MM.1S (cell line): ENCODE measurements around the gene MMP21.

Experiments used
- CTCF ChIP-seq: fragments of 300-600 bp; sonication (generic); IDR thresholded peaks from 2 replicates; pipeline ENCODE4 v1.5.1; 2016; ENCODE audit warnings: antibody characterized with exemption, low read length, mixed read lengths
- EZH2phosphoT487 ChIP-seq: fragments of 300-600 bp; sonication (generic); IDR thresholded peaks from 2 replicates; pipeline ENCODE4 v1.6.1; 2018; ENCODE audit warnings: antibody characterized with exemption, low read length

DNA sequence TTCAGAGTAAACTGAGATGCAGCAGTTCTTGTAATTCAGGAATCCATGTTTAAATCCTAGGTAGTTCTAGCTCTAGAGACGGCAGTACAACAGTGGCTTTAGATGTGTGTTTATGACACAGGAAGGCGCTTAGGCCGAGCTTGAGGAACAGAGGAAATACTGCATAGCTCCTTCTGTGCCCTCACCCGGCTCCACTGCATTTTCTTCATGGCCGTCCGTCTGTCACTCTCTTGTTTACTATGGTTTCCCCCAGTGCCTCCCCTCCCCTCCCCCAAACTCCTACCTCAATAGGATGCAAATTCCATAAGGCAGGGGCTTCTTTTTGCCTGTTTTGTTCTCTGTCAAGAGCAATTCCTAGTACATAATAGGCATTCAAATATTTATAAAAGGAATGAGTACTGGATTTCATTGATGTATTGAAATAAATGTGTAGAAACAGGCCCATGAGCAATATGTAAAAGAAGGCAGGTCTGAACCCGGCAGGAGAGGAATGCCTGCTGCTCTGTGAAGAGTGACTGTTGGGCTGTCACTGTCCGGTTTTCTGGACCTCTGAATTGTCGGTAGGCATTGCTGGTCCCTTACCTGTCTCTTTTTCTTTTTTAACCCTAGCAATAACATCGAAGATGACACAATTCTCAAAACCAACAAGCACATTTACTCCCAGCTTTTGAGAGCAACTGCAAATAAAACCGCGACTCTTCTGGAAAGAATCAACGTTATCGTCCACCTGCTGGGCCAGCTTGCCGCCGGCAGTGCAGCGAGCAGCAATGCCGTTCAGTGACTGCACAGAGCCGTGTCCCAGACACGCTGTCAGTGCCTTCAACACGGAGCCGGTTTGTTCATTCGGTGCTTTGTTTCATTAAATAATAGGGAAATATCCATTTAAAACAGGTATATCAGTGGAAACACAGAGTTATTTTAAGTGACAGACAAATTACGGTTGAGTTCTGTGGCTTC is 12.7 kb downstream of the MMP21 start:
- TF ChIP-seq CTCF: no peak
- TF ChIP-seq EZH2phosphoT487: no peak
